Endothelial cell of umbilical vein (primary cell): ENCODE results near the gene DOCK1. TPM values are rescaled to one million over a fixed set of nuclear protein-coding genes. Genes with fewer than 3 reads are reported as not detected.

Experiments used
- BruUV-seq: library from RNA; stranded (reverse); fragments of 400-500 nt; replicated peaks from 2 replicates; lab custom pipeline; 2021; lab: Mats Ljungman, UMichigan
- CTCF ChIA-PET: fragments of 300-600, 350-600 bp; sonication (Branson Sonifier 250); formaldehyde crosslinking; loops from one replicate; lab custom pipeline; 2021; ENCODE audit warnings: antibody characterized with exemption, inconsistent platforms; lab: Charles Lee
- POLR2A ChIA-PET: fragments of 300-600, 350-600 bp; sonication (Branson Sonifier 250); formaldehyde crosslinking; loops from one replicate; lab custom pipeline; 2021; ENCODE audit warnings: antibody characterized with exemption, inconsistent platforms; lab: Charles Lee
- DNase-seq: peaks from one replicate; pipeline ENCODE4 v3.0.0-alpha.2; 2011; ENCODE audit warnings: low read depth, low spot score
- FAIRE-seq: peaks from 2 replicates; lab custom pipeline; 2011; peaks lifted over from hg19 to GRCh38; lab: Jason Lieb, UNC
- H2AFZ ChIP-seq: 2 replicates; pipeline ENCODE4 v1.6.0; 2012; ENCODE audit warnings: low read depth, low read length, control low read depth, inconsistent platforms
- H3K27ac ChIP-seq: 2 replicates; pipeline ENCODE4 v1.5.1; 2011; ENCODE audit warnings: low read depth, mild to moderate bottlenecking, control low read depth, low read length, moderate library complexity; ENCODE audit not compliant: insufficient read depth
- H3K27me3 ChIP-seq, 2 experiments: 2 replicates each; pipeline versions ENCODE4 v1.6.0 to v1.6.1; 2011; ENCODE audit warnings: low read length in 2 of 2, mixed read lengths in 1 of 2; ENCODE audit not compliant: control insufficient read depth in 2 of 2, insufficient read depth in 2 of 2
- H3K36me3 ChIP-seq, 2 experiments: 2 replicates in 1 of 2; 3 replicates in 1 of 2; pipeline ENCODE4 v1.5.1; 2011; ENCODE audit warnings: low read length in 2 of 2, mild to moderate bottlenecking in 1 of 2, moderate library complexity in 1 of 2; ENCODE audit not compliant: control insufficient read depth in 2 of 2, insufficient read depth in 2 of 2; ENCODE audit errors: extremely low read depth in 1 of 2
- H3K4me1 ChIP-seq: 3 replicates; pipeline ENCODE4 v1.5.1; 2011; ENCODE audit warnings: mild to moderate bottlenecking, low read length; ENCODE audit not compliant: control insufficient read depth, insufficient read depth; ENCODE audit errors: extremely low read depth
- H3K4me2 ChIP-seq: 2 replicates; pipeline ENCODE4 v1.6.1; 2011; ENCODE audit warnings: low read length, control low read depth, mixed read lengths; ENCODE audit not compliant: insufficient read depth
- H3K4me3 ChIP-seq, 3 experiments: fragments of 200-600 bp in 1 of 3; sonication (generic), shearing (Covaris generic) in 1 of 3; replicated peaks in 1 of 3; 2 replicates each; pipeline ENCODE4 v1.5.1; 2011 to 2016; ENCODE audit warnings: control low read depth in 3 of 3, low read length in 3 of 3, mild to moderate bottlenecking in 2 of 3, inconsistent platforms in 1 of 3, low read depth in 1 of 3, moderate library complexity in 1 of 3; ENCODE audit not compliant: insufficient read depth in 1 of 3
- H3K79me2 ChIP-seq: 2 replicates; pipeline ENCODE4 v1.6.0; 2012; ENCODE audit warnings: low read length, inconsistent platforms; ENCODE audit not compliant: control insufficient read depth, insufficient read depth
- H3K9ac ChIP-seq: replicated peaks from 2 replicates; pipeline ENCODE3; 2011; ENCODE audit warnings: low read length, control low read depth; ENCODE audit not compliant: insufficient read depth; ENCODE audit errors: extremely low read depth
- H3K9me1 ChIP-seq: replicated peaks from 3 replicates; pipeline ENCODE4 v1.6.0; 2011; ENCODE audit warnings: mild to moderate bottlenecking, low read length; ENCODE audit not compliant: control insufficient read depth, insufficient read depth; ENCODE audit errors: extremely low read depth
- H3K9me3 ChIP-seq: replicated peaks from 2 replicates; pipeline ENCODE4 v1.5.1; 2012; ENCODE audit warnings: low read length, inconsistent platforms; ENCODE audit not compliant: control insufficient read depth, insufficient read depth
- H4K20me1 ChIP-seq: replicated peaks from 2 replicates; pipeline ENCODE3; 2011; ENCODE audit warnings: mild to moderate bottlenecking, low read length; ENCODE audit not compliant: control insufficient read depth, insufficient read depth; ENCODE audit errors: extremely low read depth
- CTCF ChIP-seq, 2 donors: IDR thresholded peaks; 1 replicate in 1 of 2; 2 replicates in 1 of 2; pipeline ENCODE4 v1.5.1; 2011; ENCODE audit warnings: low read length in 2 of 2, mild to moderate bottlenecking in 2 of 2, moderate library complexity in 2 of 2, control low read depth in 1 of 2, inconsistent platforms in 1 of 2, low read depth in 1 of 2; ENCODE audit not compliant: insufficient read depth in 1 of 2; ENCODE audit errors: extremely low read depth in 1 of 2
- EZH2 ChIP-seq: IDR thresholded peaks from 2 replicates; pipeline ENCODE4 v1.6.1; 2012; ENCODE audit warnings: borderline replicate concordance, low read depth, mild to moderate bottlenecking, moderate library complexity, low read length, inconsistent platforms; ENCODE audit not compliant: severe bottlenecking
- FOS ChIP-seq: IDR thresholded peaks from 2 replicates; pipeline ENCODE4 v1.6.1; 2011; ENCODE audit warnings: mild to moderate bottlenecking, low read length, moderate library complexity, borderline replicate concordance; ENCODE audit not compliant: insufficient read depth
- GATA2 ChIP-seq: IDR thresholded peaks from 2 replicates; pipeline ENCODE4 v1.7.0; 2011; ENCODE audit warnings: low read depth, mild to moderate bottlenecking, moderate library complexity, mixed read lengths, low read length; ENCODE audit not compliant: insufficient read length, insufficient read depth
- JUN ChIP-seq: IDR thresholded peaks from 2 replicates; pipeline ENCODE4 v1.6.1; 2011; ENCODE audit warnings: borderline replicate concordance, low read depth; ENCODE audit not compliant: insufficient read length, insufficient read depth
- MAX ChIP-seq: IDR thresholded peaks from 2 replicates; pipeline ENCODE4 v1.6.1; 2011; ENCODE audit not compliant: insufficient read depth, insufficient read length
- MYC ChIP-seq: IDR thresholded peaks from one replicate; pipeline ENCODE4 v1.6.1; 2011; ENCODE audit warnings: mild to moderate bottlenecking, low read depth, low read length
- POLR2A ChIP-seq: IDR thresholded peaks from 2 replicates; pipeline ENCODE4 v1.6.1; 2012; ENCODE audit warnings: low read depth, mild to moderate bottlenecking, control low read depth, low read length
- POLR2AphosphoS5 ChIP-seq: IDR thresholded peaks from 2 replicates; pipeline ENCODE4 v1.6.1; 2012; ENCODE audit warnings: low read depth, mild to moderate bottlenecking, control low read depth, low read length, moderate library complexity; ENCODE audit not compliant: insufficient read depth
- dilution Hi-C: fragments of 300-500 bp; cut with MboI; formaldehyde crosslinking; loops from one replicate; pipeline ENCODE4 v1.15.0; 2019; ENCODE audit warnings: low sequenced_read_pairs; ENCODE audit not compliant: extremely low pct_ligation_motif_present
- intact Hi-C: fragments of 100-400 bp; cut with micrococcal nuclease; formaldehyde crosslinking; loops from one replicate; pipeline ENCODE4 v1.10.0; 2022
- polyA plus RNA-seq, 4 experiments: library from polyadenylated mRNA; depleted of rRNA in 3 of 4; stranded (reverse) in 3 of 4; unstranded in 1 of 4; fragments of >200 nt; gene quantifications; 2 replicates each; pipeline versions ENCODE4 v1.2.1 to v1.2.3, GENCODE V29; 2011 to 2012; ENCODE audit warnings: missing spikeins in 1 of 4
- total RNA-seq: library from RNA; stranded (reverse); gene quantifications from 2 replicates; pipeline ENCODE4 v1.2.3, GENCODE V29; 2021

DOCK1 gene
- total and polyA plus RNA-seq, 2 donors (not counting 3 experiments of a cell fraction or from before 2014, with no cell fraction given), result 22.5 to 83.1 TPM

- ChIA-PET CTCF (no interaction called here), POLR2A (no interaction called here)
- Histone ChIP-seq H3K9me3 (no peaks in the 10 kb centered on the region), H3K4me2 (no peak overlapping the region), H3K9ac (no peak overlapping the region), H2AFZ (no peak overlapping the region), H3K36me3 (peaks cover 2 to 38% of the 10 kb centered on the region in 2 experiments), H3K4me1 (no peaks in the 10 kb centered on the region), H3K79me2 (no peaks in the 10 kb centered on the region), H3K9me1 (no peaks in the 10 kb centered on the region), H4K20me1 (no peaks in the 10 kb centered on the region), H3K27me3 (no peaks in the 10 kb centered on the region), H3K27ac (no peak overlapping the region), H3K4me3 (no peak overlapping the region)
- no peak for TF ChIP-seq CTCF (IDR thresholded peaks at IDR 0.05; ENCODE audit: extremely low read depth in 1 of 2, insufficient read depth in 1 of 2, low read depth in 1 of 2, low read length in 2 of 2)
- TF ChIP-seq POLR2A, result no peak
- no peak for TF ChIP-seq MYC
- TF ChIP-seq POLR2AphosphoS5, result no peak
- TF ChIP-seq MAX, result no peak
- TF ChIP-seq FOS, result no peak
- TF ChIP-seq EZH2, result no peak
- TF ChIP-seq JUN, result no peak
- no peak for TF ChIP-seq GATA2
- dilution Hi-C loops, result no loop called here
- DNase-seq (no peak), FAIRE-seq (no peak)
- no TSS peak for BruUV-seq
- intact Hi-C loops, result no loop called here
These were observed 134.2 kb downstream of the DOCK1 start for GRCh38 chr10:127039435-127039834.
